SU-DHL-6 (cell line): ENCODE results near the gene GTF2H1.

Experiments used
- CTCF ChIP-seq: fragments of 200-600 bp; sonication (generic); IDR thresholded peaks from one replicate; pipeline ENCODE4 v1.5.1; 2017; ENCODE audit warnings: antibody characterized with exemption, mild to moderate bottlenecking, low read length, moderate library complexity; ENCODE audit not compliant: insufficient read depth, poor library complexity, severe bottlenecking
- EZH2phosphoT487 ChIP-seq: fragments of 200-600 bp; sonication (generic), shearing (Covaris generic); conservative IDR thresholded peaks from 2 replicates; pipeline ENCODE4 v1.6.1; 2018; ENCODE audit warnings: mild to moderate bottlenecking, antibody characterized with exemption, low read length, moderate library complexity, mixed read lengths

- TF ChIP-seq CTCF = no peak
- no peak for TF ChIP-seq EZH2phosphoT487
Measured at GRCh38 chr11:18322818-18323570, 627 bp downstream of the GTF2H1 start.
